SKM-1 treated with dmso at 0.1 percent for 144 hours (cell line): ENCODE data around the gene LARP4B.
"Not testable (repeated sequence)": the region's sequence is repeated elsewhere in the genome, so short reads cannot be mapped to it uniquely, and the experiment has no call there.

Source experiments
- DNase-seq: peaks from one replicate; lab custom pipeline; 2025; ENCODE audit not compliant: unreplicated experiment; lab: John Stamatoyannopoulos, UW

LARP4B gene

GRCh38 chr10:773562-774161 is 157.8 kb downstream of the LARP4B start:
- DNase-seq = no peak

- no peak for DNase-seq
These were observed 159.3 kb downstream of the LARP4B start for GRCh38 chr10:772227-772637.

- DNase-seq = no peak
These were observed 159.9 kb downstream of the LARP4B start for GRCh38 chr10:771647-772046.

- DNase-seq = no peak
These were observed 160.5 kb downstream of the LARP4B start for GRCh38 chr10:770975-771374.

- DNase-seq = not testable (repeated sequence)
These were observed 161.3 kb downstream of the LARP4B start for GRCh38 chr10:770048-770712.

GRCh38 chr10:767794-768193 is 163.7 kb downstream of the LARP4B start:
- DNase-seq = no peak

GRCh38 chr10:767211-767610 is 164.3 kb downstream of the LARP4B start:
- DNase-seq = no peak

GRCh38 chr10:761376-761775 is 170.1 kb downstream of the LARP4B start:
- DNase-seq = no peak

- DNase-seq = no peak
These were observed 170.9 kb downstream of the LARP4B start for GRCh38 chr10:760622-761021.

GRCh38 chr10:759898-760477 is 171.5 kb downstream of the LARP4B start:
- DNase-seq = no peak
